ENCODE data around the gene C1orf185.
"Not testable (repeated sequence)": the region's sequence is repeated elsewhere in the genome, so short reads cannot be mapped to it uniquely, and the experiment has no call there.

The C1orf185 gene

DNA sequence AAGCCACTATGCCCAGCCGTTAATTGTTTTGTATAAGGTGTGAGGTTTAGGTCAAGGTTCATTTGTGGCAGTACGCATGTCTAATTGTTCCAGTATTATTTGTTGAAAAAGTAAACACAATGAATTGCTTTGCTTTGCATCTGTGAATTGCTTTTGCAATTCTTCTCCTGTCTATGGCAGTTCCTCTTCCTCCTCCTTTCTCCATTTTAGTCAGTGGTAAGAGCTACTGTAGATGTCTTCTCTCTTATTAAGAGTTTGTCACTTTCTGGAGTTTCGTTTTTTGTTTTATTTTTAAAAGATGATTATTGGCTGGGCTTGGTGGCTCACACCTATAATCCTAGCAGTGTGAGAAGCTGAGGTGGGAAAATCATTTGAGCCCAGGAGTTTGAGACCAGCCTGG is 29.2 kb downstream of the C1orf185 start:
- FAIRE-seq (no peak), DNase-seq (ENCODE audit: insufficient read length, low spot score) (no peak)

- no peak for DNase-seq (ENCODE audit: insufficient read length, low spot score)
- no peak for FAIRE-seq
Measured at GRCh38 chr1:51133045-51133444, 31.0 kb downstream of the C1orf185 start.

DNA sequence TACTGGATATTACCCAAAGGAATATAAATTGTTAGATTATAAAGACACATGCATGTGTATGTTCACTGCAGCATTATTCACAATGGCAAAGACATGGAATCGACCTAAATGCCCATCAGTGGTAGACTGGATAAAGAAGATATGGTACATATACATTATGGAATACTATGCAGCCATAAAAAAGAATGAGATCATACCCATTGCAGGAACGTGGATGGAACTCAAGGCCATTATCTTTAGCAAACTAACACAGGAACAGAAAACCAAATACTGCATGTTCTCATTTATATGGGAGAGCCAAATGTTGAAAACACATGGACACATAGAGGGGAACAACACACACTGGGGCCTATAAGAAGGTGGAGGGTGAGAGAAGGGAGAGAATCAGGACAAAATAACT is 35.7 kb downstream of the C1orf185 start:
- FAIRE-seq; DNase-seq (ENCODE audit: insufficient read length, low spot score): not testable (repeated sequence)

- FAIRE-seq, result no peak
- no peak for DNase-seq (ENCODE audit: insufficient read length, low spot score)
Measured at GRCh38 chr1:51139474-51139873, 37.4 kb downstream of the C1orf185 start.

DNA sequence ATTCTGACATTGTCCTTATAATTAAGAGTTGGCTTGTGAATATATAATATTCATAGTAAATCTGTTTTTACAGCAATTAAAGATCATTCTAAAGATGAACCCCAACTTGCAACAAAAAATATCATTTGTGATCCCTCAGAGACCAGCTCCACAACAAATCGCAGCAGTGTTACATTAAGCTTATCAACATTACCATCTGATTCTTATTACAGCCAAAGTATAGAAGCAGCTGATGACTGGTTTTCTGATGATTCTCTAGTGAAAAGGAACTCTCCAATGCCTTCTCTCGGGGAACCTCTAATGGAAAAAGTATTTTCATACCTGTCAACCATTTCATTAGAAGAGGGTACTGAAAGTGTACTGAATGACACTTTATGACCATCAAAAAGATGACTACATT is 45.4 kb downstream of the C1orf185 start:
- FAIRE-seq, result no peak
- no peak for DNase-seq (ENCODE audit: insufficient read length, low spot score)

- DNase-seq (ENCODE audit: insufficient read length, low spot score), result no peak
- no peak for FAIRE-seq
Measured at GRCh38 chr1:51154776-51155175, 52.7 kb downstream of the C1orf185 start.

DNA sequence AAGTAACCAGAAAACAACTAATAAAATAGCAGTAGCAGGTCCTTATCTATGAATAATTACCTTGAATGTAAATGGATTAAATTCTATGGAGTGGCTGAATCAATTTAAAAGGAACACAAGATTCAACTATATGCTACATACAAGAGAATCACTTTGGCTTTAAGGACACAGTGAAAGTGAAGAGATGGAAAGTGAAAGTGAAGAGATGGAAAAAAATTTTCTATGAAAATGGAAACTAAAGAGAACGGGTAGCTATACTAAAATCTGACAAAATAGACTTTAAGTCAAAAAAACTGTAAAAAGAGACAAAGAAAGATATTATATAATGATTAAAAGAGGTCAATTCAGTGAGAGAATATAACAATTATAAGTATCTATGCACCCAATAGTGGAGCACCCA is 54.7 kb downstream of the C1orf185 start:
- peak; percentile 78 for FAIRE-seq

DNA sequence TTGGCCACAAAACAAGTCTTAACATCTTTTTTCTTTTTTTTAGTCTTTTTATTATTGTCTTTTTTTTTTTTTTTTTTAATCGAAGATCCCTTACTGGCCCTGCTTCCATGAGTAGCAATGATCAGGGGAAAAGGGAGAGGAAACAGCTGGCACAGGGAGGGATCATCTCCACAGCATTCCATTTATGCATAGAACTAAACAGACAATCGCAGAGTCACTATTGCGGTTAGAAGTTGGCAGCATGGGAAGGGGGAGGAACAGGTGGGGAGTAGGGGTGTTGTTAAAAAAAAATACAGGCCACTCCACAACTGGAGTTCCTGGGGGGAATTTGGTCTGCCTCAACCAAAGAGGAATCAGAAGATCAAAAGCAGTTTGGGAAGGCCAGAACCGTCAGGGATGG is 55.4 kb downstream of the C1orf185 start:
- FAIRE-seq, result no peak
- no peak for DNase-seq (ENCODE audit: insufficient read length, low spot score)

More for the DNA sequence above, 54.7 kb downstream of the C1orf185 start:
- no peak for DNase-seq (ENCODE audit: insufficient read length, low spot score)

- no peak for FAIRE-seq
- DNase-seq (ENCODE audit: insufficient read length, low spot score), result no peak
Measured at GRCh38 chr1:51158263-51158662, 56.2 kb downstream of the C1orf185 start.

DNA sequence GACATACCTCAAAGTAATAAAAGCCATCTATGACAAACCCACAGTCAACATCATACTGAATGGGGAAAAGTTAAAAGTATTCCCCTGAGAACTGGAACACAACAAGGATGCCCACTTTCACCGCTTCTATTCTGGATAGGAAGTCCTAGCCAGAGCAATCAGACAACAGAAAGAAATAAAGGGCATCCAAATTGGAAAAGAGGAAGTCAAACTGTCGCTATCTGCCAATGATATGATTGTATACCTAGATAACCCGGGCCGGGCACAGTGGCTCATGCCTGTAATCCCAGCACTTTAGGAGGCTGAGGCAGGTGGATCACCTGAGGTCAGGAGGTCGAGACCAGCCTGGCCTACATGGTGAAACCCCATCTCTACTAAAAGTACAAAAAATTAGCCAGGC is 60.5 kb downstream of the C1orf185 start:
- FAIRE-seq; DNase-seq (ENCODE audit: insufficient read length, low spot score): not testable (repeated sequence)

DNA sequence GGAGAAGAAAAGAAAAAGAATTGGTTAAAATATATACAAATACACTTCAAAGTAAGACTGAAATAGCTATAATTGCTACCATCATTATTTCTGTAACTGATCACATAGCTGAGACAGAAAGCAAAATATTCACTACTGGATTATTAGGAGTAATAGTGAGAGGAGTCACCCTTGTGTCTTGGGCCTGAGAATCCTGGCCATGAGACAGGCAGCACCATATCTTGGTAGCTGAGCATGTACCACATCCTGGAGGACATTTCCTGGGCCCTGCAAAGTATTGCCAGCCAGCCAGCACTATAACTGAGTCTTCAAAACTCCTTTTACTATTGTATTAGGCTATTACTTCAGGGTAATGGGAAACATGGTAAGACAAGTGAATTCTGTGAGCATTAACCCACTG is 63.5 kb downstream of the C1orf185 start:
- no peak for FAIRE-seq

DNA sequence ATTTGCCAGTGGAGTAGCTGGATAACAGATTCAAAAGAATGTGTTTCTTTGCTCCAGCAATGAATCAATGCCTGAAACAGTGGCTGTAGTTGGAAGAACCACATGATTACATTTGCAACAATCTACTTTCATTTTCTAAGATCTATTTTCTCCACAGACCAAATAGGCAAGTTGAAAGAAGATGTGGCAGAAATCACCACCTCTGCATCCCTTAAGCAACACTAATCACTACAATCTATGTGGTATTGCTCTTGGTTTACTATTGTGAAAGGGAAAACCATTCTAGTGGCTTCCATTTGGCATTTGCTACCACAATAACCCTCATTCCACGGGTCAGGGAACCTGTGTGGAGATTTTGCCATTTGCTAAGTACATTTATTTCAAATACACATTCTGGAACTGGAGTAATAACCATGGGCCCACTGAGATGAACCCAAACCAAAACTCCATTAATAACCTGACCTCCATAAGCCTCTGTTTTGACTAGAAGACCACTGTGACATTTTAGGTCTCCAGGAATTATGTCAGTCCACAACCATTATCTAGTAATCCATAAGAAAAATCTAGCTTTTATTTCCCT is 66.3 kb downstream of the C1orf185 start:
- no peak for DNase-seq (ENCODE audit: insufficient read length, low spot score)
- no peak for FAIRE-seq

More for the DNA sequence above, 63.5 kb downstream of the C1orf185 start:
- DNase-seq (ENCODE audit: insufficient read length, low spot score), result no peak

- DNase-seq (ENCODE audit: insufficient read length, low spot score), result no peak
- no peak for FAIRE-seq
Measured at GRCh38 chr1:51168936-51169335, 66.9 kb downstream of the C1orf185 start.

DNA sequence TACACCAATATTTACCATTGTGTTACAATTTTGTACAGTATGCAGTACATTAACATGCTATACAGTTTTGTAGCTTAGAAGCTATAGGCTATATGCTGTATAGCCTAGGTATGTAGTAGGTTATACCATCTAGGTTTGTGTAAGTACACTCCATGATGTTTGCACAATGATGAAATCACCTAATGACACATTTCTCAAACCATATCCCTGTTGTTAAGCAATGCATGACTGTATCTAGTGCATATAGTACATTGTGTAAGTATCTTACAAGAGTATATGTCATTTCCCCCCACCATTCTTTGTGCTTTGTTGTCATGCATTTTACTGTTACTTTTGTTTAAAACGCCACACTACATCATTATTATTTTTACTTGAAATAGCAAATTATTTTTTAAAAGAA is 68.3 kb downstream of the C1orf185 start:
- DNase-seq (ENCODE audit: insufficient read length, low spot score), result no peak
- no peak for FAIRE-seq

DNA sequence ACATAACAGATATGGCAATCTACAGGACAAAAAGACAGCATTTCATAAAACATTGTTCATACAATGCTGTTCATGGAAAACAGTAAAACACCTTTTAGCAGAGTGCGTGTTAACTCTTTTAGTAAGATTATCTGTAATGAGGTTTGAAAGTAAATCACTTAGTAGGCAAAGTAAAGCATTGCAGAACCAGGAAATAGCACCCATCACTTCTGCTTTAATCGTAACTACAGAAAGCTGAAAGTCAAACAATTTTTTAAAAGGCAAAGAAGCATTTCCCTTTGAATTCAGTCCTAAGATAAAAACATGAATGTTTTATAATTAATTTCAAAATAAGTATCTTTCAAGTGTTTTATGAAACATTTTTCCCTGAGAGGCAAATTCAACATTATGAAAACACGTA is 70.8 kb downstream of the C1orf185 start:
- FAIRE-seq (no peak), DNase-seq (ENCODE audit: insufficient read length, low spot score) (no peak)

DNA sequence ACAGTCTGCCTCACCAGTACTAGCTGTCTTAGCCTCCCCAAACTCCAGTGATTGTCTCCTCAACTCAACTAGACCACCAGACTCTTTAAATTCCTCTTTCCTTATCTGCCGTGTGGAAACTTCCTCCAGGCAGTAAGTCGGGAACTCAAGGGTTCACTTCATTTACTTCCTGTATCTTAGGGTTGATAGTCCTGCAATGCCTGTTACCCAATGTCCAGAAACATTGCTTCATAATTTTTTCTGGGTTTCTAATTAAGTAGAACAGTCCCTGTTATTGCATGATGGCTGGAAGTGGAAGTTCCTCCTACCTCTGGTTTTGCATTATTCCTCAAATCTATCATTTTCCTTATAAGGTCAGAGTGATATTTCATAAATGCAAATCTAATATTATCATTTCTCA is 73.2 kb downstream of the C1orf185 start:
- no peak for FAIRE-seq
- no peak for DNase-seq (ENCODE audit: insufficient read length, low spot score)

- not testable (repeated sequence) for FAIRE-seq; DNase-seq (ENCODE audit: insufficient read length, low spot score)
Measured at GRCh38 chr1:51177988-51178387, 76.0 kb downstream of the C1orf185 start.

- DNase-seq (ENCODE audit: insufficient read length, low spot score), result no peak
- FAIRE-seq, result no peak
Measured at GRCh38 chr1:51188230-51188629, 86.2 kb downstream of the C1orf185 start.

GRCh38 chr1:51189421-51190073 is 87.5 kb downstream of the C1orf185 start:
- FAIRE-seq (peak; percentile 79), DNase-seq (ENCODE audit: insufficient read length, low spot score) (peak; percentile 41)

GRCh38 chr1:51190961-51191360 is 88.9 kb downstream of the C1orf185 start:
- DNase-seq (ENCODE audit: insufficient read length, low spot score) (no peak), FAIRE-seq (no peak)

DNA sequence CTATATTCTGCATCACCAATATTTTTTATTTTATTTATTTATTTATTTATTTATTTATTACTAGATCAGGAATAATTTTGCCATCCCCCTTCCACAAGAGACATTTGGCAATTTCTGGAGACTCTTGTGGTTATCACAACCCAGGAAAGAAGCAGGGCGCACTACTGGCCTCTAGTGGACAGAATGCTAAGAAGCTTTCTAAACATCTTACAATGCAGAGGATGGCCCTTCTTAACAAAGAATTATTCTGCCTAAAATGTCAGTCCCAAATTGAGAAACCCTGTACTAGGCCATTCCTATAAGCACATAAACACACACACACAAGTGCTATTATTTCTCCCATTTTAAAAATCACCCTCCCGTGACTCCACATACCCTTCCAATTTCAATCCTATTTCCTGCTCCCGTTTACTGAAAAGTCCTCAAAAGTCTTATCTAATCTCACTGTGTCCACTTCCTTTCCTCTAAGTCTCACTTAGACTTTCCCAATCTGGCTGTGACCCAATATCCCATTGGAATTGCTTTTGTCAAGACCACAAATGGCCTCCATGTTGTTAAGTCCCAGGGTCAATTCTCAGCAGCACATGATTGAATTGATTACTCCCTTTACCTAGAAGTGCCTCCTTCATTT is 90.3 kb downstream of the C1orf185 start:
- DNase-seq (ENCODE audit: insufficient read length, low spot score) (peak; percentile 28), FAIRE-seq (peak; percentile 67)

DNA sequence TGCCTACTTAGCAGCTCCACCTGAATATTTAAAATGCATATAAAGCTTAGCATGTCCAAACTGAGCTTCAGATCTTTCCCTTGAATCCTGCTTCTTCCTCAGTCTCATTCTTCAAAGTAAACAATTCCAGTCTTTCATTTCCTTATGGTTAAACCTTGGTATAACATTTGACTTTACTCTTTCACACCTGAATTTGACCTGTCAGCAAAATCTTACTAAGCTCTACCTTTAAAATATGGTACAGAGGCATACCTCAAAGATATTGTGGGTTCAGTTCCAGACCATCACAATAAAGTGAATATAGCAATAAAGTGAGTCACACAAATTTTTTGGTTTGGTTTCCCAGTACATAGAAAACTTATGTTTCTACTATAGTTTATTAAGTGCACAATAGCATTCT is 91.5 kb downstream of the C1orf185 start:
- FAIRE-seq (no peak), DNase-seq (ENCODE audit: insufficient read length, low spot score) (no peak)

Measured in GM19239 (cell line).